HG03354 (cell line): ENCODE data around the gene PROB1.
"Not testable (repeated sequence)": the region's sequence is repeated elsewhere in the genome, so short reads cannot be mapped to it uniquely, and the experiment has no call there.

ENCODE experiments used
- ATAC-seq: cut with Tn5 transposase; IDR thresholded peaks from one replicate; pipeline ENCODE4 v1.9.1; 2021; ENCODE audit warnings: mild to moderate bottlenecking; ENCODE audit not compliant: unreplicated experiment, poor library complexity, severe bottlenecking

PROB1 gene

GRCh38 chr5:139394654-139395566 lies at the start of gene PROB1:
Gene PROB1, minus strand, starts transcription at chr5:139395104. Its CDS starts 23 bp downstream, at chr5:139395081.
- no peak for ATAC-seq

GRCh38 chr5:139443831-139444453 lies 49.0 kb upstream of the PROB1 start:
- ATAC-seq: no peak

GRCh38 chr5:139440416-139440815 lies 45.5 kb upstream of the PROB1 start:
- ATAC-seq: not testable (repeated sequence)

- peak; percentile 94 for ATAC-seq
These were observed 44.4 kb upstream of the PROB1 start, which contains the start of gene DNAJC18 for GRCh38 chr5:139439013-139439903. Gene DNAJC18, minus strand, starts transcription at chr5:139439525. Its CDS starts 80 bp downstream, at chr5:139439445.

DNA sequence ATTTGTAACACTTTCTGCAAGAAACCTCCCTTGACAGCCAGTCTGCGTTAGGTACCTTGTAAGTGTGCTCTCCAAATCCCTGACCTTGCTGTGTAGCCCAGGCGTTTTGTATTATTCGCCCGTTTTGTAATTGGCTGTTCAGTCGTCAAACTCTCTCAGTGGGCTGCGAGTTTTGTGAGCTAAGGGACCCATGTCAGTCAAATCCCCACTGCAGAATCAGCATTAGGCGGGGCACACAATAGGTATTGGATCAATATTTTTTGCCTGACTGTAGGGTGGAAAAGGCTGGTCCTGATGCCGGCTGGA lies 43.8 kb upstream of the PROB1 start:
- no peak for ATAC-seq

GRCh38 chr5:139435676-139436075 lies 40.8 kb upstream of the PROB1 start:
- ATAC-seq: no peak

- ATAC-seq: no peak
These were observed 36.8 kb upstream of the PROB1 start for GRCh38 chr5:139431706-139432105.

DNA sequence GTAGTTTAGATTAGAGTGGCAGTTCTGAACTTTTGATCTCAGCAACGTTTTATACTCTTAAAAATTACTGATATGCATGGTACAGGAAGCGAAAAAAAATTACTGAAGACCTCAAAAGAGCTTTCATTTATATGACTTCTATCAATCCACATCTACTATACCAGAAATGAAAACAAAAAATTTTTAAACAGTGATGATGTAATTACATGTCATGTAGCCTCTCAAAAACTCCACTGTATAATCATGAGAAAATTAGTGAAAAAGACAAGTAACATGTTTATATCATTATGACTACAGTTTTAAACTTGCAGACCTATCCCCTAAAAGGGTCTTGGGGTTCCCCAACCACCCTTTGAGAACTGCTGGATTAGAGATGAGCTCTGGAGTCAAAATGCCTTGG lies 35.1 kb upstream of the PROB1 start:
- no peak for ATAC-seq

DNA sequence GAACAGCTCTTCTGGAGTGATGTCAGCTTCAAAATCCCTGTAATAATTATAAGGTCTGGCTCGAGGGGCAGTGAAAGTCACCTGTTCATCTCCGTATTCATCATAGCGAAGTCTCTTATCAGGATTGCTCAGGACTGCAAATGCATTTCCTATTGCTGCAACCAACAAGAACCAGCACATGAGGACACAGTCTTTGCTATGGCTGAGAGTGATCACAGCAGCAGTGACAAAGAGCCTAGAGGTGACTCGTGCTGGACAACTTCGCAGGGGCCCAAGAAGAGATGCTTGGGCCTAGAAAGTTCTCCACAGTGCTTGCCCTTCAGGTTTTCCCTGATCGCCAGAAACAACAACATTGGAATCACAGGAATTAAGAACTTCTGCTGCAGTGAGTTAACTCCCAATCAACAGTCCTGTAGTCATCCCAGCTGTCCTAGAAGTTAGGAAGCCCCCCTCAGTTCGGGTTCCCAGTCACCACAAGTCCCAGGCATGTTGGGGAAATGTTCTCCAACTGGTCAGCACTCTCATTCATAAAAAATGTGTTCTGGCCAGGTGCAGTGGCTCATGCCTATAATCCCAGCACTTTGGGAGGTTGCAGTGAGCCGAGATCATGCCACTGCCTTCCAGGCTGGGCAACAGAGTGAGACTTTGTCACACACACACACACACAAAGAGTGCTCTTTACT lies 31.4 kb upstream of the PROB1 start:
- no peak for ATAC-seq

GRCh38 chr5:139425497-139425896 lies 30.6 kb upstream of the PROB1 start:
- ATAC-seq: no peak

- ATAC-seq: peak; percentile 75
These were observed 27.5 kb upstream of the PROB1 start for GRCh38 chr5:139422307-139422893.

GRCh38 chr5:139419226-139420192 lies 24.6 kb upstream of the PROB1 start:
- ATAC-seq: no peak

DNA sequence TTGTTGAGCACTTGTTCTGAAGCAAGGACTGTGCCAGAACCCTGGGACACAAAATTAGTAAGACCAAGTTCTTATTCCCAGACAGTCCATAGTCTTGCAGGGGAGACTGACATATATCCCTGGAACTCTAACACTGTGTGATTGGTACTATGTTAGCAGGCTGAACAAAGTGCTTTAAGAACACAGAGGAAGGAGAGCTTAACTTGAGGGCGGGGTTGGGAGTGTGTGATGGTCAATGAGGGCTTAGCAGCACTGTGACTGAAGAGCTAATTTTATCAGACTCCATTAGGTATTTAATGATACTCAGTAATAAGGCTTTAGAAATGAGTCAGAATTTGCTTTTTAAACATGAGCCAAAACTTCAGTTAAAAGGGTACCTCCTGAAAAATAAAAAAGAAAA lies 23.9 kb upstream of the PROB1 start:
- no peak for ATAC-seq

GRCh38 chr5:139417214-139417613 lies 22.3 kb upstream of the PROB1 start:
- no peak for ATAC-seq

DNA sequence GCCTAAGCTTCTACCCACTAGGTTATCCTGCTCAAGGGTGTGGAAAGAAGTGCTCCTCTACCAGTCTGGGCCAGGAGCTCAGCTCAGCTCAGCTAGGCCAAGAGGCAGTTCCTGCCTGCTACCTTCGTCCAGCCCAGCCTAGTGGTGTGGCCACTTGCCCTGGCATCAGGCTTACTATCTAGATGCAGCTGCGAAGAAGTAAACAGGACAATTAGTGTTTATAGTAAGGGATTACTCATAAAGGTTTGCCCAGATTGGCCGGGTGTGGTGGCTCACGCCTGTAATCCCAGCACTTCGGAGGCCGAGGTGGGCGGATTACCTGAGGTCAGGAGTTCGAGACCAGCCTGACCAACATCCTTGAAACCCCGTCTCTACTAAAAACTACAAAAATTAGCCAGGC lies 21.7 kb upstream of the PROB1 start:
- ATAC-seq: no peak

- ATAC-seq: no peak
These were observed 21.0 kb upstream of the PROB1 start for GRCh38 chr5:139415869-139416268.

- no peak for ATAC-seq
These were observed 20.4 kb upstream of the PROB1 start for GRCh38 chr5:139415221-139415861.
